WERI-Rb-1 (cell line): ENCODE data around the gene PLA2G4C.

Source experiments
- DNase-seq: peaks from one replicate; pipeline ENCODE4 v3.0.0-alpha.2; 2020
- H3K27ac ChIP-seq: fragments of 250-450 bp; sonication (Bioruptor Pico); 2 replicates; pipeline ENCODE4 v1.5.1; 2020; ENCODE audit warnings: mild to moderate bottlenecking, moderate library complexity
- H3K27me3 ChIP-seq: fragments of 250-450 bp; sonication (Bioruptor Pico); 2 replicates; pipeline ENCODE4 v1.5.1; 2021; ENCODE audit warnings: mild to moderate bottlenecking, low read depth, moderate library complexity; ENCODE audit not compliant: insufficient read depth, severe bottlenecking
- H3K36me3 ChIP-seq: fragments of 250-450 bp; sonication (Bioruptor Pico); 2 replicates; pipeline ENCODE4 v1.5.1; 2020; ENCODE audit warnings: mild to moderate bottlenecking, moderate library complexity
- H3K4me3 ChIP-seq: 2 replicates; pipeline ENCODE4 v1.5.1; 2011; ENCODE audit warnings: low read depth, mild to moderate bottlenecking, control low read depth, low read length
- H3K9me3 ChIP-seq: fragments of 250-450 bp; sonication (Bioruptor Pico); 2 replicates; pipeline ENCODE4 v1.5.1; 2021; ENCODE audit warnings: mild to moderate bottlenecking, moderate library complexity; ENCODE audit not compliant: severe bottlenecking
- TF ChIP-seq, protein P1 (sequence below): IDR thresholded peaks from 2 replicates; pipeline ENCODE4 v1.5.1; 2011; ENCODE audit warnings: low read depth, mild to moderate bottlenecking, control low read depth, inconsistent platforms, low read length

The PLA2G4C gene, protein sequence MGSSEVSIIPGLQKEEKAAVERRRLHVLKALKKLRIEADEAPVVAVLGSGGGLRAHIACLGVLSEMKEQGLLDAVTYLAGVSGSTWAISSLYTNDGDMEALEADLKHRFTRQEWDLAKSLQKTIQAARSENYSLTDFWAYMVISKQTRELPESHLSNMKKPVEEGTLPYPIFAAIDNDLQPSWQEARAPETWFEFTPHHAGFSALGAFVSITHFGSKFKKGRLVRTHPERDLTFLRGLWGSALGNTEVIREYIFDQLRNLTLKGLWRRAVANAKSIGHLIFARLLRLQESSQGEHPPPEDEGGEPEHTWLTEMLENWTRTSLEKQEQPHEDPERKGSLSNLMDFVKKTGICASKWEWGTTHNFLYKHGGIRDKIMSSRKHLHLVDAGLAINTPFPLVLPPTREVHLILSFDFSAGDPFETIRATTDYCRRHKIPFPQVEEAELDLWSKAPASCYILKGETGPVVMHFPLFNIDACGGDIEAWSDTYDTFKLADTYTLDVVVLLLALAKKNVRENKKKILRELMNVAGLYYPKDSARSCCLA

GRCh38 chr19:48110350-48110966 is at the start of gene PLA2G4C:
PLA2G4C (minus strand) TSS chr19:48110817; CDS start chr19:48106529, 4,288 bp downstream.
- H3K4me3 ChIP-seq = peak within 1 kb of the TSS; percentile 70
- no peaks in the 10 kb centered on the region for H3K9me3 ChIP-seq
- peak within 1 kb of the TSS; percentile 83 for H3K27ac ChIP-seq
- peaks cover 13% of the 10 kb centered on the region for H3K36me3 ChIP-seq
- TF ChIP-seq, protein P1, sequence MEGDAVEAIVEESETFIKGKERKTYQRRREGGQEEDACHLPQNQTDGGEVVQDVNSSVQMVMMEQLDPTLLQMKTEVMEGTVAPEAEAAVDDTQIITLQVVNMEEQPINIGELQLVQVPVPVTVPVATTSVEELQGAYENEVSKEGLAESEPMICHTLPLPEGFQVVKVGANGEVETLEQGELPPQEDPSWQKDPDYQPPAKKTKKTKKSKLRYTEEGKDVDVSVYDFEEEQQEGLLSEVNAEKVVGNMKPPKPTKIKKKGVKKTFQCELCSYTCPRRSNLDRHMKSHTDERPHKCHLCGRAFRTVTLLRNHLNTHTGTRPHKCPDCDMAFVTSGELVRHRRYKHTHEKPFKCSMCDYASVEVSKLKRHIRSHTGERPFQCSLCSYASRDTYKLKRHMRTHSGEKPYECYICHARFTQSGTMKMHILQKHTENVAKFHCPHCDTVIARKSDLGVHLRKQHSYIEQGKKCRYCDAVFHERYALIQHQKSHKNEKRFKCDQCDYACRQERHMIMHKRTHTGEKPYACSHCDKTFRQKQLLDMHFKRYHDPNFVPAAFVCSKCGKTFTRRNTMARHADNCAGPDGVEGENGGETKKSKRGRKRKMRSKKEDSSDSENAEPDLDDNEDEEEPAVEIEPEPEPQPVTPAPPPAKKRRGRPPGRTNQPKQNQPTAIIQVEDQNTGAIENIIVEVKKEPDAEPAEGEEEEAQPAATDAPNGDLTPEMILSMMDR = no peak
- peak; percentile 92 for DNase-seq
- H3K27me3 ChIP-seq = no peaks in the 10 kb centered on the region

DNA sequence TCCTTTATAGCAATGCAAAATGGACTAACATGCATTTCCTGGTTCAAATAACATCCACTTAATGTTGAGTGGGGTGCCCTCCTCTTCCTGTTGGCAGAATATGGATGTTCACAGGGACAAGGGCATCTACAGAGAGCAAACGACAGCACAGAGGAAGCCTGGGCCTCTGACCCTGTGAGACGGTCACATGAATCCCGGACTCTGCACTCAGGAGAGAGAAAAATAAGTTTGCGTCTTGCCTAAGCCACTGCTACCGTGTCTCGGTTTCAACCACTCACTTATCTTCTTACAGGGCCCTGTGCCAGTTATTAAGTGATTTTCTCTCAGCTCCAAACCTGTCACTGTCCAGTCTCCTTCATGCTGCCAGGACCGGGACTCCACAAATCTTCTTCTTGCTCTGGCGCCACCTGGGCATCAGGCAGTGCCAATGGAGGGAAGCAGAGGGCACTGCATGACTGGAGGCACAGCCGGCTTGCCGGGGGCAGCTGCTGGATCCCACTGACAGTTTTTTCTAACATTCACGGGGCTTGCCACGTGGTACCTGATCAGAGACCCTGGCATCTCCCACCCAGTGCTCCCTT is 47.7 kb upstream of the PLA2G4C start:
- H3K36me3 ChIP-seq = peaks cover 80% of the 10 kb centered on the region

DNA sequence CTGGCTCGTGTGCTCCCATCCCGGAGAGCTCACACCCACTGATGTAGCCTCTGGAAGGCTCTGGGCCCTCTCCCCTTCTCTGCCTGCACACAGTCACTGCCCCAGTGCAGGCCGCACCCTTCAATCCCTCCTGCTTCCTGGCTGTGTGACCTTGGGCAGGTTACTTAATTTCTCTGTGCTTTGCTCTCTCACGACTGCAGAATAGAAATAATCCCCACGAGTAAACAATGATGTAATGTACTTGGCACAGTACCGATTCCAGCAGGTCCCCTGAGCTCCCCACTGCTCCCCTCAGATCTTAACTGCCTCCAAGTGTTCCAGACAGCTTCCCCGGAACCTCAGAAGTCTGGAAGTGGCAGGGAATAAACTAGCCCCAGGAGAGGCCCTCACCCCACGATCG is 43.4 kb upstream of the PLA2G4C start:
- no peak for DNase-seq
- peaks cover 73% of the 10 kb centered on the region for H3K36me3 ChIP-seq
- no peaks in the 10 kb centered on the region for H3K27me3 ChIP-seq
- H3K9me3 ChIP-seq = no peaks in the 10 kb centered on the region
- TF ChIP-seq, protein P1 = no peak
- no peak overlapping the region for H3K4me3 ChIP-seq
- no peak overlapping the region for H3K27ac ChIP-seq

More for the DNA sequence above, 47.7 kb upstream of the PLA2G4C start:
- no peak overlapping the region for H3K27ac ChIP-seq
- H3K4me3 ChIP-seq = no peak overlapping the region
- DNase-seq = no peak
- H3K9me3 ChIP-seq = no peaks in the 10 kb centered on the region
- H3K27me3 ChIP-seq = no peaks in the 10 kb centered on the region
- TF ChIP-seq, protein P1 = no peak

DNA sequence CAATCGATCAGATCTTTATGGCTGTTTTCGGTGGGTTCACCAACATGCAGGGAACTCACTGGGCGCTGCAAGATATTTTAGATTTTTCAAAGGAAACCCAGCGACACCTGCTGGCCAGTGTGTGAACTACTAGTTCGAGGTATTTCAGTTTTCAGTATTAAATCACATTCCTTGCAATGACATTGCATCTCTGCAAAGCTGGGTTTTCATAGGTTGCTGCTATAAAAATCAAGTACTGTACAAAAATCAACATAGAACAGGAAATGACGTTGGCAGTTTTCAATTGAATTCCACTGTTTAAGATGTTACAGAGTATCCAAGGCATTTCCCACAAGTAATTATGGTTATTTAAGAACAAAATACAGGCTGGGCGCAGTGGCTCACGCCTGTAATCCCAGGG is 41.9 kb upstream of the PLA2G4C start:
- Histone ChIP-seq H3K27ac (no peak overlapping the region), H3K27me3 (no peaks in the 10 kb centered on the region), H3K9me3 (no peaks in the 10 kb centered on the region), H3K4me3 (no peak overlapping the region), H3K36me3 (peaks cover 73% of the 10 kb centered on the region)
- TF ChIP-seq, protein P1 = peak; percentile 40; the same call in 1 of the 2 replicates
- peak; percentile 56 for DNase-seq

GRCh38 chr19:48149430-48149829 is 38.8 kb upstream of the PLA2G4C start:
- H3K9me3 ChIP-seq = no peaks in the 10 kb centered on the region
- TF ChIP-seq, protein P1 = no peak
- no peak overlapping the region for H3K27ac ChIP-seq
- peaks cover 68% of the 10 kb centered on the region for H3K36me3 ChIP-seq
- H3K4me3 ChIP-seq = no peak overlapping the region
- no peaks in the 10 kb centered on the region for H3K27me3 ChIP-seq
- DNase-seq = no peak
